Right renal pelvis (tissue), 4 donors: ENCODE data around the gene SMARCA4. TPM values are rescaled to one million over a fixed set of nuclear protein-coding genes. Genes with fewer than 3 reads are reported as not detected.
"Not testable (repeated sequence)": the region's sequence is repeated elsewhere in the genome, so short reads cannot be mapped to it uniquely, and the experiment has no call there.

Source experiments
- DNase-seq, 4 donors: peaks; one replicate each; pipeline ENCODE4 v3.0.0-alpha.2; 2013; ENCODE audit warnings: low read depth in 4 of 4, low spot score in 3 of 4, missing footprints in 1 of 4
- polyA plus RNA-seq, 4 donors: library from polyadenylated mRNA; unstranded; fragments of 120-200 nt; gene quantifications; one replicate each; pipeline ENCODE4 v1.2.1, GENCODE V29; 2013; ENCODE audit not compliant: insufficient read length in 4 of 4

The SMARCA4 gene
- polyA plus RNA-seq, 4 donors: 132 to 157 (median 147) TPM

GRCh38 chr19:11091703-11092153 is 130.9 kb downstream of the SMARCA4 start:
- DNase-seq: no peak

- DNase-seq: no peak
Measured at GRCh38 chr19:11092181-11092538, 131.3 kb downstream of the SMARCA4 start.

- DNase-seq: no peak
Measured at GRCh38 chr19:11093689-11094238, 132.9 kb downstream of the SMARCA4 start.

- DNase-seq: no peak
Measured at GRCh38 chr19:11094520-11094894, 133.7 kb downstream of the SMARCA4 start.

GRCh38 chr19:11096210-11096841 is 135.5 kb downstream of the SMARCA4 start:
- no peak for DNase-seq

- DNase-seq: not testable (repeated sequence)
Measured at GRCh38 chr19:11097367-11097766, 136.5 kb downstream of the SMARCA4 start.

GRCh38 chr19:11098327-11098726 is 137.5 kb downstream of the SMARCA4 start:
- no peak for DNase-seq

GRCh38 chr19:11098861-11099260 is 138.0 kb downstream of the SMARCA4 start:
- no peak for DNase-seq

- no peak for DNase-seq
Measured at GRCh38 chr19:11100049-11100448, 139.2 kb downstream of the SMARCA4 start.

- no peak for DNase-seq
Measured at GRCh38 chr19:11101057-11101456, 140.2 kb downstream of the SMARCA4 start.

GRCh38 chr19:11102944-11103343 is 142.1 kb downstream of the SMARCA4 start:
- DNase-seq: no peak

GRCh38 chr19:11103667-11104066 is 142.8 kb downstream of the SMARCA4 start:
- DNase-seq: not testable (repeated sequence)

- no peak for DNase-seq
Measured at GRCh38 chr19:11105014-11105636, 144.3 kb downstream of the SMARCA4 start.

GRCh38 chr19:11106477-11106876 is 145.6 kb downstream of the SMARCA4 start:
- no peak for DNase-seq

GRCh38 chr19:11108746-11109145 is 147.9 kb downstream of the SMARCA4 start:
- no peak for DNase-seq

GRCh38 chr19:11111117-11111770 is 150.4 kb downstream of the SMARCA4 start:
- no peak for DNase-seq

GRCh38 chr19:11111771-11112144 is 150.9 kb downstream of the SMARCA4 start:
- DNase-seq: no peak

Other genes starting within 250 kb of the SMARCA4 start
- 100 to 1,000 TPM; 130 to 145 (median 136) TPM for gene DNM2, start 243.0 kb upstream of the SMARCA4 start, polyA plus RNA-seq
- gene TMED1, start 124.8 kb upstream of the SMARCA4 start, polyA plus RNA-seq: 10 to 100 TPM; 42.8 to 73.6 (median 52.2) TPM
- gene C19orf38, start 112.6 kb upstream of the SMARCA4 start, polyA plus RNA-seq: 1 to 10 TPM; 1.5 to 2.3 (median 2.0) TPM
- 10 to 100 TPM; 42.5 to 58.2 (median 45.3) TPM for gene CARM1, start 89.5 kb upstream of the SMARCA4 start, polyA plus RNA-seq
- 10 to 100 TPM; 40.1 to 57.4 (median 42.0) TPM for gene YIPF2, start 32.4 kb upstream of the SMARCA4 start, polyA plus RNA-seq
- gene TIMM29, start 32.2 kb upstream of the SMARCA4 start, polyA plus RNA-seq: 10 to 100 TPM; 23.3 to 29.0 (median 25.3) TPM
- 10 to 100 TPM; 21.8 to 27.9 (median 24.9) TPM for gene LDLR, start 128.4 kb downstream of the SMARCA4 start, polyA plus RNA-seq
- 10 to 100 TPM; 11.9 to 17.1 (median 16.1) TPM for gene SPC24, start 194.8 kb downstream of the SMARCA4 start, polyA plus RNA-seq
- 100 to 1,000 TPM; 119 to 127 (median 123) TPM for gene KANK2, start 236.5 kb downstream of the SMARCA4 start, polyA plus RNA-seq